Transverse colon (tissue), 4 donors: ENCODE results near the gene BICRA. TPM values are rescaled to one million over a fixed set of nuclear protein-coding genes. Genes with fewer than 3 reads are reported as not detected.

ENCODE experiments used
- DNase-seq: peaks from one replicate; pipeline ENCODE4 v3.0.0-alpha.2; 2019
- H3K27ac ChIP-seq, 4 donors: fragments of 200-600 bp; sonication (generic); 2 replicates each; pipeline ENCODE4 v1.5.1; 2016 to 2018; ENCODE audit warnings: inconsistent platforms in 4 of 4
- H3K27me3 ChIP-seq: fragments of 200-600 bp; sonication (generic); 2 replicates; pipeline ENCODE4 v1.5.1; 2017; ENCODE audit warnings: inconsistent platforms
- H3K36me3 ChIP-seq, 4 donors: fragments of 200-600 bp; sonication (generic); 2 replicates each; pipeline ENCODE4 v1.5.1; 2017 to 2019; ENCODE audit warnings: inconsistent platforms in 4 of 4
- H3K4me1 ChIP-seq, 4 donors: fragments of 200-600 bp; sonication (generic); 2 replicates each; pipeline ENCODE4 v1.5.1; 2017 to 2020; ENCODE audit warnings: inconsistent platforms in 4 of 4
- H3K4me3 ChIP-seq, 4 donors: fragments of 200-600 bp; sonication (generic); 1 replicate in 1 of 4; 2 replicates in 3 of 4; pipeline versions ENCODE4 v1.5.1 to v1.6.1; 2017 to 2019; ENCODE audit warnings: inconsistent platforms in 4 of 4
- H3K9me3 ChIP-seq, 2 donors: fragments of 200-600 bp; sonication (generic); 2 replicates each; pipeline ENCODE4 v1.5.1; 2017 to 2019; ENCODE audit warnings: inconsistent platforms in 2 of 2
- CTCF ChIP-seq, 5 experiments: fragments of 200-600 bp in 3 of 5; fragments of 450-650 bp in 2 of 5; sonication (generic) in 3 of 5; IDR thresholded peaks; 1 replicate in 2 of 5; 2 replicates in 3 of 5; pipeline ENCODE4 v1.5.1; 2016 to 2017; ENCODE audit warnings: antibody characterized with exemption in 5 of 5, inconsistent platforms in 3 of 5, mild to moderate bottlenecking in 2 of 5, moderate library complexity in 1 of 5
- EP300 ChIP-seq: sonication (generic); formaldehyde crosslinking; IDR thresholded peaks from one replicate; pipeline ENCODE4 v1.6.1; 2017; ENCODE audit warnings: antibody characterized with exemption, low read depth
- POLR2A ChIP-seq: fragments of 450-650 bp; IDR thresholded peaks from one replicate; pipeline ENCODE4 v1.6.1; 2016; ENCODE audit warnings: antibody characterized with exemption, mild to moderate bottlenecking, moderate library complexity
- POLR2AphosphoS5 ChIP-seq, 3 donors: sonication (generic); formaldehyde crosslinking; IDR thresholded peaks; one replicate each; pipeline ENCODE4 v1.6.1; 2016; ENCODE audit warnings: antibody characterized with exemption in 3 of 3
- WGBS, 2 donors: methylation state at CpG; one replicate each; pipeline ENCODE4 v1.1.5; 2018; ENCODE audit warnings: low coverage in 1 of 2; 5-methylcytosine and 5-hydroxymethylcytosine counted together
- in situ Hi-C, 4 donors: fragments of 200-750 bp; cut with MboI; loops; one replicate each; pipeline versions ENCODE4 v1.15.0 to v1.15.1; 2017; ENCODE audit warnings: low sequenced_read_pairs in 3 of 4, low pct_ligation_motif_present in 1 of 4, low pct_unique_long_range_greater_than_20kb in 1 of 4
- intact Hi-C: fragments of 100-400 bp; cut with DNase I; formaldehyde crosslinking; loops from one replicate; pipeline ENCODE4 v1.15.1; 2023; ENCODE audit warnings: low total_unique reads
- total RNA-seq, 4 donors: library from RNA; depleted of rRNA; stranded (reverse); fragments of >200 nt; gene quantifications; one replicate each; pipeline ENCODE4 v1.1.0, GENCODE V29; 2016

BICRA gene
- total RNA-seq, 4 donors from 2014 or later, result 11.6 to 30.3 (median 13.2) TPM

GRCh38 chr19:47697863-47698609 lies 89.1 kb downstream of the BICRA start:
- Histone ChIP-seq H3K27me3 (no peaks in the 10 kb centered on the region), H3K27ac (peak overlapping the region; percentile 49 to 82 (median 74)), H3K4me1 (peaks cover 4 to 6% (median 5%) of the 10 kb centered on the region in 4 donors), H3K9me3 (no peaks in the 10 kb centered on the region), H3K4me3 (no peak overlapping the region), H3K36me3 (peaks cover 0 to 14% (median 3%) of the 10 kb centered on the region in 4 donors)
- TF ChIP-seq CTCF (IDR thresholded peaks at IDR 0.05) (peak; percentile 96 to 99 (median 98)), POLR2A (no peak), POLR2AphosphoS5 (IDR thresholded peaks at IDR 0.05) (peak in 2 of 3 donors; percentile 59 to 62)
- 46 to 53% methylated on average over 2 to 18 of the region's 21 CpGs for WGBS, 2 donors
- intact Hi-C loops (loop anchor here (2.0 kb wide), 1 partner anchor 261 kb away; no protein-coding TSS in a partner anchor), in situ Hi-C loops (loop anchor here in 1 of 4 donors (5.0 kb wide), 1 partner anchor 261 kb away; no protein-coding TSS in a partner anchor)
- DNase-seq, result peak; percentile 79

GRCh38 chr19:47698631-47699359 lies 89.9 kb downstream of the BICRA start:
- in situ Hi-C loops (loop anchor here in 1 of 4 donors (5.0 kb wide), 1 partner anchor 261 kb away; no protein-coding TSS in a partner anchor), intact Hi-C loops (loop anchor here (1.0 to 2.0 kb wide), 2 partner anchors 90 to 262 kb away; no protein-coding TSS in a partner anchor)
- TF ChIP-seq CTCF (IDR thresholded peaks at IDR 0.05), result no peak
- no peak for TF ChIP-seq EP300
- no peak for TF ChIP-seq POLR2A
- TF ChIP-seq POLR2AphosphoS5 (IDR thresholded peaks at IDR 0.05), result no peak
- no peak for DNase-seq
- peak overlapping the region in 3 of 4 donors; percentile 16 to 82 (median 76) for H3K27ac ChIP-seq
- H3K9me3 ChIP-seq, result no peaks in the 10 kb centered on the region
- H3K27me3 ChIP-seq, result no peaks in the 10 kb centered on the region
- peaks cover 4 to 10% (median 8%) of the 10 kb centered on the region in 4 donors for H3K4me1 ChIP-seq
- no peak overlapping the region for H3K4me3 ChIP-seq
- 88% methylated on average over 46 of the region's 46 CpGs; no CpG with 5 or more reads in 1 of the 2 donors for WGBS, 2 donors
- H3K36me3 ChIP-seq, result peaks cover 0 to 14% (median 3%) of the 10 kb centered on the region in 4 donors

GRCh38 chr19:47699360-47699917 lies 90.5 kb downstream of the BICRA start:
- in situ Hi-C loops (loop anchor here in 1 of 4 donors (5.0 kb wide), 1 partner anchor 262 kb away; no protein-coding TSS in a partner anchor), intact Hi-C loops (loop anchor here (1.0 to 2.0 kb wide), 2 partner anchors 91 to 263 kb away; no protein-coding TSS in a partner anchor)
- Histone ChIP-seq H3K4me1 (peaks cover 4 to 17% (median 12%) of the 10 kb centered on the region in 4 donors), H3K36me3 (peaks cover 0 to 14% (median 3%) of the 10 kb centered on the region in 4 donors), H3K4me3 (no peak overlapping the region), H3K27ac (no peak overlapping the region), H3K27me3 (no peaks in the 10 kb centered on the region), H3K9me3 (no peaks in the 10 kb centered on the region)
- peak; percentile 52 for DNase-seq
- WGBS, 2 donors, result 52% methylated on average over 9 of the region's 9 CpGs; no CpG with 5 or more reads in 1 of the 2 donors
- no peak for TF ChIP-seq EP300
- peak; percentile 76 to 85 (median 84) for TF ChIP-seq CTCF (IDR thresholded peaks at IDR 0.05)
- no peak for TF ChIP-seq POLR2AphosphoS5 (IDR thresholded peaks at IDR 0.05)
- TF ChIP-seq POLR2A, result no peak
